ENCODE measurements around the gene SFTPA1.
"Not testable (repeated sequence)": the region's sequence is repeated elsewhere in the genome, so short reads cannot be mapped to it uniquely, and the experiment has no call there.

The SFTPA1 gene

GRCh38 chr10:79611193-79611976, 646 bp downstream of the SFTPA1 start:
- DNase-seq = not testable (repeated sequence)

GRCh38 chr10:79615577-79615976, 4.8 kb downstream of the SFTPA1 start:
- no peak for DNase-seq

- DNase-seq = no peak
These were observed 5.4 kb downstream of the SFTPA1 start for GRCh38 chr10:79616164-79616563.

- DNase-seq = not testable (repeated sequence)
These were observed 12.9 kb downstream of the SFTPA1 start for GRCh38 chr10:79623663-79624062.

GRCh38 chr10:79627075-79627474, 16.3 kb downstream of the SFTPA1 start:
- DNase-seq = no peak

- DNase-seq = no peak
These were observed 17.3 kb downstream of the SFTPA1 start for GRCh38 chr10:79628083-79628482.

- DNase-seq = no peak
These were observed 18.5 kb downstream of the SFTPA1 start for GRCh38 chr10:79628988-79629954.

GRCh38 chr10:79629955-79630327, 19.2 kb downstream of the SFTPA1 start:
- DNase-seq = no peak

- not testable (repeated sequence) for DNase-seq
These were observed 26.0 kb downstream of the SFTPA1 start for GRCh38 chr10:79636654-79637199.

GRCh38 chr10:79638318-79638717, 27.6 kb downstream of the SFTPA1 start:
- no peak for DNase-seq

GRCh38 chr10:79652695-79653094, 42.0 kb downstream of the SFTPA1 start:
- DNase-seq = not testable (repeated sequence)

- DNase-seq = not testable (repeated sequence)
These were observed 52.5 kb downstream of the SFTPA1 start for GRCh38 chr10:79663287-79663686.

- not testable (repeated sequence) for DNase-seq
These were observed 53.9 kb downstream of the SFTPA1 start for GRCh38 chr10:79664686-79665085.
